ENCODE data around the gene LRRC17.

LRRC17 gene

DNA sequence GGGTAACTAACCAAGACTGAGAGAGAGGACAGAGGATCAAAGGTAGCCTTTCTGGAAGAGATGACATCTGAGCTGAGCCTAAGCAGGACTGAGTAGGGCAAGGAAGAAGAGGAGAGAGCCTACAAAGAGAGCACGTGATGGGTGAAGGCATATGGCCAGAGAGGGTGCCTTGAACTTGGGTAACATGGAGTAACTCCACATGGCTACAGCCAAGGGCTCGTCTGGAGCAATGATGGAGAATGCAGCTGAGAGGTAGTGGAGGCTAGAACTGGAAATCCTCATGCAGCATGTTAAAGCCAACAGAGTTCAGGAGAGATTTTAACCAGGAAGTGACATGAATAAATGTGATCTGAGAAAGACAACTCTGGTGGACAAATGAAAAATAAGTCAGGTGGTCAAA is 77.8 kb downstream of the LRRC17 start:
- DNase-seq, result no peak

DNA sequence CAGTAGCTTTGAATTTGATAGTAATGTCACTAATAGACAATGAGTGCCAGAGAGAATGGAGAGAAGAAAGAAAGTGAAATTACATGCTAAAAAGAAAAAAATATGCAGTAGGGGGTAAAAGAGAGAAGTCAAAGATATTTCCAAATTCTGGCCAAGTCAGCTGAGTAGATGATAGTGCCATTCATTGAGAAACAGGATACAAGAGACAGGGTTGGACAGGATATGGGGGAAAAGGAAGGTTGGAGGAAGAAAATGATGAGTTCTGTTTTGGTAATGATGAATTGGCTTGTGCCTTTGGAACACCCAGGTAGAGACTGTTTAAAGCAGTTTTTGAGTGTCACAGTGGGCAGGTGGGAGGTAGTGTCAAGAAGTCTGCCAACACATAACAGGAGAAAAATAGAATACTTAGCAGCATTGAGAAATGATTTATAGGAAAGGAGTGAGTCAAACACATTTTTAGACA is 78.3 kb downstream of the LRRC17 start:
- no peak for DNase-seq

DNA sequence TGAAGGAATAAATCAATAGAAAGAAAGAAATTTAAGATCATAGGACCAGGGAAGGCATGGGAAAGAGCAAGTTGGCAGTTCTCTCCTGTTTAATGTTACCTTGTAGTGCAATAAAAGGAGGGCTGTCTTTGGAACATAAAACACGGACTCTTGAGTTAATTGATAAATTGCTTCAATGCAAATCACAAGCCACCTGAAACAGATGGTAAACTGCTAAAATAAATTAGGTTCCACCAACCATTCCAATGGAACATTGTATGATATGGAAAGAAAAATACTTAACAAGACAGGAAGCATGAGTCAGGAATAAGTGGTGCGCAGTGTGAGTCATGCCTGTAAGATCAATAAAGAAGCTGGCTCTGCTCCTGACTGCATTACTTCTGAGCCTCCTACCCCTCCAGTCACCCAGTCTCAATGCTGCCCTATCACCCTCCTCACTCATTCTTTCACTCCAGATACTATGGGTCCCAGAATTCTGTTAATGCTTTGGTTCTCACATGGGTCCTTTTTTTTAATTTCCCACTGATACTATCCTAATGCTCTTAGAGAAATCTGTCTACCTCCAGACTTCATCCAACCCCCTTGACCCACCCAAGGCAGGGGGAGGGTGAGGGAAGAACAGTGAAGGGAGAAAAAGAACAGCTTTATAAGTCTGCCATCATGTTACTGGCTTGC is 78.9 kb downstream of the LRRC17 start:
- peak; percentile 45 to 77 for DNase-seq

DNA sequence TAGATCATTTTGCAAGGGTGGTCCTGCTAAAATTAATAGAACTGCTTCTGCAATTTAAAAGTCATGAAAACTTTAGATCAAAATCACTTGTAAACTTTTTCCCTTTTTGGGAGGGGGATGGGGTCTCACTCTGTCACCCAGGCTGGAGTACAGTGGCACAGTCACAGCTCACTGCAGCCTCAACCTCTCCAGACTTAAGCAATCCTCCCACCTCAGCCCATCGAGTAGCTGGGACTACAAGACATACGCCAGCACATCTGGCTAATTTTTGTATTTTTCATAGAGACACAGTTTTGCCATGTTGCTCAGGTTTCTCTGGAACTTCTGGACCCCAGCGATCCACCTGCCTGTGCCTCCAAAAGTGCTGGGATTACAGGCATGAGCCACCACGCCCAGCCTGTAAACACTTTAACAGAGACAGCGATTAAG is 79.7 kb downstream of the LRRC17 start:
- no peak for DNase-seq

DNA sequence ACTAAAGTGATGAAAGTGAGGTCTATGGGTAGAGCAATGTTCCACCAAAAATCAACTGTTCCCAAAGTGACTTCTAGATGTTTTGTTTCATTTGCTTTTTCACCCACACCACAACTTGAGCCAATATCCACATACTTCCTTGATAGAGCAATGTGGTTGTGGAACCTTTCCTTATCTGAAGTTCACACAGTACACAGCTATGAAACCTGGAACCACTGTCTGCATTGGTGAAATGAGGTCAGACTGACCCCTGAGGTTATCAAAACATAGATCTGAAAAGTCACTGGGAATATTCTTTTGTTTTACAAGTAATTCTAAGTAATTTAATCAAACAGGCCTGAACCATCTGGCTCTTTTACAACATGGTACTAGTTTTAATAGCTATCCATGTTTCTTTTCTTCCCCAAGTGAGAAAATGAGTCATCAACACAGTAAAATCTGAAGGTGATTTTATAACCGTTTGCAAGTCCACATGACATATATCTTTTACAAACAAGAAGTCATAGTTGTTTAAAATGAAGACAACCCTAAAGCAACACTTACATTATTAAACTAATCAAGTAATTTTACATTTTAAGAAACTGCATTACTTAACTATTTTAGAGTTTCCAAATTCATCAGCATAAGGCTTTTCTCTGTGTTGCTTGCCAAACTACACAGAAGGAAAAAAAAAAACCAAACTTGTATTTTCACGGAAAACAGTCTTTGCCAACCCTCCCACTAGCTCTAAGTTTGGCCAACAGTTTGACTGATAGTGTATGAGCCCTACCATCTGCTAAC is 80.3 kb downstream of the LRRC17 start:
- peak; percentile 62 to 89 for DNase-seq

DNA sequence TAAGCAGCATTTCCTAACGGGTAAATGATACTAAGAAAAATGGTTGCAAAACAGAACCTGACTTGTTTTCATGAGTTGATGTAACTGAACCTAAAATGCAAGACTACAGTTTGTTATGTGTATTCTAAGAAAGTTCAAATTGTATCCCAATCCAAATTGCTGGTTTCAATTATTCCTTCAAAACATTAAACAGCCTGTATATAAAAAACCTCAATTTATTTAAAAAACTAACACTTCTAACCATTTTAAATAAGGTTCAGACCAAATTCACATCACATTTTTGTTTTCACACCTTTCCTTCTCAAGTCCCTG is 80.9 kb downstream of the LRRC17 start:
- DNase-seq, result no peak

DNA sequence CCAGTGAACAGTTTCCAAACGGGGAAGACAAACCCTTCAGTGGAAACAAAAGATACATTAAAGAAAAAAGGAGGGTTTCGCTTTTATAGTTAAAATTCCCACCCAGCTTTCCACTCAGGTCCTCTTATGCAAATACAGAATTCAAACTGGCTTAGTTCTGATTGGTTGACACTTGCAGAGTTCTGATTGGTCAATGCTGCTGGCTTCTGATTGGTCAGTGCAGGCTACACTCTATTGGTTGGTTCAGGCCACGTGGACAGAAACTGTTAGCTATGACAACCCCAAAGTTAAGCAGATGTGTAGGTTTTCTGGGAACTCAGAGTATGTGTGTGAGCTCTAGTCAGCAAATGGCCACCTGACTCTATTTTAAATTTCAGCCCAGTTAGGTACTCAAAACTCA is 81.8 kb downstream of the LRRC17 start:
- DNase-seq, result no peak

All from NCI-H446 (cell line).